SK-N-SH (cell line): ENCODE measurements around the gene ADD2. TPM values are rescaled to one million over a fixed set of nuclear protein-coding genes. Genes with fewer than 3 reads are reported as not detected.

ENCODE experiments used
- CTCF ChIA-PET: fragments of 300-600, 350-600 bp; formaldehyde crosslinking; extraction: SDS; loops from one replicate; lab custom pipeline; 2021; lab: Yijun Ruan, JAX
- POLR2A ChIA-PET: fragments of 350-600 bp; sonication (Branson Sonifier 250); formaldehyde crosslinking; extraction: SDS; loops from one replicate; lab custom pipeline; 2020; ENCODE audit warnings: antibody characterized with exemption, inconsistent platforms; lab: Yijun Ruan, JAX
- DNase-seq: peaks from one replicate; pipeline ENCODE4 v3.0.0; 2012
- H2AFZ ChIP-seq: fragments of 200-600 bp; sonication (generic); 2 replicates; pipeline ENCODE4 v1.8.1; 2016; ENCODE audit warnings: antibody characterized with exemption, mild to moderate bottlenecking, low read depth
- H3F3A ChIP-seq: fragments of 200-600 bp; sonication (generic); replicated peaks from 2 replicates; pipeline ENCODE3; 2016; ENCODE audit warnings: antibody characterized with exemption, mild to moderate bottlenecking; ENCODE audit not compliant: insufficient read depth
- H3K27ac ChIP-seq, 2 experiments: fragments of 200-500 bp in 1 of 2; fragments of 200-600 bp in 1 of 2; sonication (Bioruptor generic) in 1 of 2; sonication (generic), shearing (Covaris generic) in 1 of 2; 2 replicates each; pipeline versions ENCODE4 v1.5.1 to v1.6.1; 2014 to 2016; ENCODE audit warnings: low read depth in 2 of 2, inconsistent platforms in 1 of 2, low read length in 1 of 2, mild to moderate bottlenecking in 1 of 2, mixed read lengths in 1 of 2
- H3K27me3 ChIP-seq: fragments of 200-600 bp; sonication (generic), shearing (Covaris generic); 2 replicates; pipeline ENCODE4 v1.6.1; 2016; ENCODE audit warnings: mixed run types; ENCODE audit not compliant: insufficient read depth
- H3K36me3 ChIP-seq, 2 experiments: fragments of 200-500 bp in 1 of 2; fragments of 200-600 bp in 1 of 2; sonication (Bioruptor generic) in 1 of 2; sonication (generic) in 1 of 2; replicated peaks in 1 of 2; 2 replicates each; pipeline versions ENCODE3 to v1.5.1; 2014 to 2016; ENCODE audit warnings: low read length in 1 of 2, mild to moderate bottlenecking in 1 of 2; ENCODE audit not compliant: insufficient read depth in 2 of 2, control insufficient read depth in 1 of 2
- H3K4me1 ChIP-seq, 2 experiments: fragments of 200-500 bp in 1 of 2; fragments of 200-600 bp in 1 of 2; sonication (Bioruptor generic) in 1 of 2; sonication (generic), shearing (Covaris generic) in 1 of 2; 2 replicates each; pipeline versions ENCODE4 v1.5.1 to v1.6.1; 2014 to 2016; ENCODE audit warnings: low read depth in 1 of 2, low read length in 1 of 2, mixed run types in 1 of 2; ENCODE audit not compliant: insufficient read depth in 2 of 2, control insufficient read depth in 1 of 2
- H3K4me2 ChIP-seq: fragments of 200-600 bp; sonication (generic), shearing (Covaris generic); 2 replicates; pipeline ENCODE4 v1.6.1; 2017; ENCODE audit warnings: mixed run types
- H3K4me3 ChIP-seq, 2 experiments: fragments of 200-500 bp in 1 of 2; fragments of 200-600 bp in 1 of 2; sonication (Bioruptor generic) in 1 of 2; sonication (generic), shearing (Covaris generic) in 1 of 2; 2 replicates each; pipeline versions ENCODE4 v1.5.1 to v1.8.1; 2014 to 2016; ENCODE audit warnings: low read depth in 2 of 2, inconsistent platforms in 1 of 2, low read length in 1 of 2, mild to moderate bottlenecking in 1 of 2, mixed read lengths in 1 of 2, moderate library complexity in 1 of 2
- H3K79me2 ChIP-seq: fragments of 200-600 bp; sonication (generic); 2 replicates; pipeline ENCODE4 v1.8.1; 2017; ENCODE audit warnings: mild to moderate bottlenecking; ENCODE audit not compliant: insufficient read depth
- H3K9ac ChIP-seq: fragments of 200-600 bp; sonication (generic); 2 replicates; pipeline ENCODE4 v1.6.1; 2017; ENCODE audit warnings: mixed run types
- H3K9me2 ChIP-seq: fragments of 200-600 bp; sonication (generic); 2 replicates; pipeline ENCODE4 v1.6.1; 2017; ENCODE audit warnings: mixed run types
- H3K9me3 ChIP-seq: fragments of 200-600 bp; sonication (generic); 2 replicates; pipeline ENCODE4 v1.6.1; 2017; ENCODE audit warnings: mixed run types, mild to moderate bottlenecking, moderate library complexity
- H4K20me1 ChIP-seq: fragments of 200-600 bp; sonication (generic); 2 replicates; pipeline ENCODE4 v1.6.1; 2017; ENCODE audit warnings: mild to moderate bottlenecking, mixed run types; ENCODE audit not compliant: insufficient read depth
- CTCF ChIP-seq: fragments of 200-600 bp; sonication (generic); IDR thresholded peaks from 2 replicates; pipeline ENCODE4 v1.6.1; 2017; ENCODE audit warnings: antibody characterized with exemption, mild to moderate bottlenecking, moderate library complexity
- ELF1 ChIP-seq: IDR thresholded peaks from 2 replicates; pipeline ENCODE4 v1.4.0; 2012
- EP300 ChIP-seq, 2 experiments: IDR thresholded peaks; 2 replicates each; pipeline versions ENCODE4 v1.4.0 to v1.6.1; 2012; ENCODE audit warnings: borderline replicate concordance in 1 of 2, low read depth in 1 of 2, low read length in 1 of 2
- GATA2 ChIP-seq: sonication (generic); formaldehyde crosslinking; IDR thresholded peaks from 2 replicates; pipeline ENCODE4 v1.5.0; 2020; ENCODE audit warnings: mild to moderate bottlenecking, missing genetic modification reagents
- IRF3 ChIP-seq: fragments of 150-350 bp; IDR thresholded peaks from 2 replicates; pipeline ENCODE4 v1.6.1; 2016; ENCODE audit warnings: mild to moderate bottlenecking, low read depth, low read length
- MXI1 ChIP-seq: IDR thresholded peaks from 2 replicates; pipeline ENCODE4 v1.6.1; 2012; ENCODE audit warnings: mild to moderate bottlenecking, low read depth, low read length, improper control_type of control experiment
- NFIC ChIP-seq: IDR thresholded peaks from 2 replicates; pipeline ENCODE4 v1.4.0; 2012; ENCODE audit warnings: borderline replicate concordance
- PBX3 ChIP-seq: IDR thresholded peaks from 2 replicates; pipeline ENCODE4; 2012
- RAD21 ChIP-seq: IDR thresholded peaks from 2 replicates; pipeline ENCODE4 v1.6.1; 2012; ENCODE audit warnings: mild to moderate bottlenecking, low read length
- REST ChIP-seq: IDR thresholded peaks from 2 replicates; pipeline ENCODE4 v1.6.1; 2012; ENCODE audit warnings: mild to moderate bottlenecking, low read depth, low read length, moderate library complexity
- RFX5 ChIP-seq: IDR thresholded peaks from 2 replicates; pipeline ENCODE4 v1.6.1; 2012; ENCODE audit warnings: mild to moderate bottlenecking, improper control_type of control experiment, low read length
- RXRA ChIP-seq: IDR thresholded peaks from 2 replicates; pipeline ENCODE4 v1.4.0; 2012; ENCODE audit warnings: low read depth, mild to moderate bottlenecking, borderline replicate concordance
- SMC3 ChIP-seq: IDR thresholded peaks from 2 replicates; pipeline ENCODE4 v1.6.1; 2012; ENCODE audit warnings: low read depth, low read length, improper control_type of control experiment
- TAF1 ChIP-seq: IDR thresholded peaks from 2 replicates; pipeline ENCODE4 v1.6.1; 2012; ENCODE audit warnings: low read depth, mild to moderate bottlenecking, low read length, moderate library complexity, borderline replicate concordance
- USF2 ChIP-seq: fragments of 150-350 bp; IDR thresholded peaks from 2 replicates; pipeline ENCODE4 v1.6.1; 2017; ENCODE audit warnings: antibody characterized with exemption, low read length, low read depth, borderline replicate concordance
- WGBS: methylation state at CpG from one replicate; pipeline ENCODE4 v1.1.6; 2017; ENCODE audit warnings: low lambda C conversion rate; 5-methylcytosine and 5-hydroxymethylcytosine counted together
- polyA plus RNA-seq, 3 experiments: library from polyadenylated mRNA; depleted of rRNA; stranded (reverse); fragments of >200 nt; gene quantifications; 2 replicates each; pipeline ENCODE4 v1.2.3, GENCODE V29; 2012

Gene ADD2
- polyA plus RNA-seq, 1 of the 3 experiments (the other 2 are of a cell fraction) = 0.30 TPM

- Histone ChIP-seq H3K9ac (no peak overlapping the region), H3K4me2 (no peak overlapping the region), H3K27me3 (no peaks in the 10 kb centered on the region; the same call in 1 of the 2 replicates), H3K36me3 (no peaks in the 10 kb centered on the region), H3K4me3 (no peak overlapping the region), H4K20me1 (no peaks in the 10 kb centered on the region), H3K9me2 (no peaks in the 10 kb centered on the region), H3K27ac (no peak overlapping the region), H3K79me2 (no peaks in the 10 kb centered on the region), H3K4me1 (peaks cover 0 to 3% of the 10 kb centered on the region in 2 experiments; a peak in 1 of 4 replicates), H2AFZ (no peak overlapping the region), H3K9me3 (no peaks in the 10 kb centered on the region), H3F3A (no peaks in the 10 kb centered on the region)
- TF ChIP-seq SMC3 (no peak), IRF3 (no peak), EP300 (IDR thresholded peaks at IDR 0.05; ENCODE audit: borderline replicate concordance in 1 of 2, low read depth in 1 of 2, low read length in 1 of 2) (no peak), USF2 (no peak), MXI1 (no peak), RAD21 (no peak)
- peak; percentile 29 for DNase-seq
- 66% methylated on average over 3 of the region's 3 CpGs for WGBS
- ChIA-PET CTCF (no interaction called here), POLR2A (no interaction called here)
These were observed 69.2 kb downstream of the ADD2 start for GRCh38 chr2:70698847-70699246.

GRCh38 chr2:70697603-70698383 is 70.2 kb downstream of the ADD2 start:
- Histone ChIP-seq H3K9ac (no peak overlapping the region), H4K20me1 (no peaks in the 10 kb centered on the region), H3K36me3 (no peaks in the 10 kb centered on the region), H3K4me1 (peaks cover 0 to 2% of the 10 kb centered on the region in 2 experiments; a peak in 1 of 4 replicates), H3K9me3 (no peaks in the 10 kb centered on the region), H3K27ac (no peak overlapping the region), H3K9me2 (no peaks in the 10 kb centered on the region), H3K4me3 (no peak overlapping the region), H2AFZ (no peak overlapping the region), H3K4me2 (no peak overlapping the region), H3K27me3 (no peaks in the 10 kb centered on the region; the same call in 1 of the 2 replicates), H3K79me2 (no peaks in the 10 kb centered on the region), H3F3A (no peaks in the 10 kb centered on the region)
- WGBS = 64% methylated on average over 12 of the region's 12 CpGs
- no peak for DNase-seq
- ChIA-PET CTCF (interaction anchor here (0.6 to 1.9 kb wide), 4 partner anchors 10 to 234 kb away, joined by 3 to 6 read pairs (median 4); no protein-coding TSS in a partner anchor), POLR2A (no interaction called here)
- TF ChIP-seq NFIC = no peak
- TF ChIP-seq GATA2 (CRISPR knock-in tag) = no peak
- TF ChIP-seq PBX3 = no peak
- TF ChIP-seq USF2 = no peak
- TF ChIP-seq CTCF = no peak
- TF ChIP-seq ELF1 = no peak
- no peak for TF ChIP-seq TAF1
- no peak for TF ChIP-seq REST
- no peak for TF ChIP-seq EP300 (IDR thresholded peaks at IDR 0.05; ENCODE audit: borderline replicate concordance in 1 of 2, low read depth in 1 of 2, low read length in 1 of 2)
- TF ChIP-seq RFX5 = no peak
- no peak for TF ChIP-seq RXRA
